ENCODE results near the gene ARID1A. TPM values are rescaled to one million over a fixed set of nuclear protein-coding genes. Genes with fewer than 3 reads are reported as not detected.

ARID1A gene
- total and polyA plus RNA-seq, 9 donors = 27.6 to 102 (median 62.1) TPM

DNA sequence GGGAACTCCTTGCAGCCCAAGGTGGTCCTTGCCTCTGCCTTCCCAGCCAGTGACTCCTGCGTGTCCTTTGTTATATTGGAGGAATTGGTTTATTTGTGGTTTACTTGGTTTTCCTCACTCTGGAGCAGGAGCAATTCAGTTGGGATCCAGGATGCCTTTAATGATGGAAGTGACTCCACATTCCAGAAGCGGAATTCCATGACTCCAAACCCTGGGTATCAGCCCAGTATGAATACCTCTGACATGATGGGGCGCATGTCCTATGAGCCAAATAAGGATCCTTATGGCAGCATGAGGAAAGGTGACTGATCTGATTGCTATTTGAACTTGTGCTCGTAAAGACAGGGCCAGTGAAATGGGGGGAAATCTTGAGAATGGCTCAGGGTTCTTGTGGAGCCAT lies 76.9 kb downstream of the ARID1A start:
- H3K27me3 ChIP-seq = no peaks in the 10 kb centered on the region
- WGBS, 3 donors = 82 to 89% (median 88%) methylated on average over 4 of the region's 4 CpGs
- no peak overlapping the region for H3K4me3 ChIP-seq
- no peak for TF ChIP-seq CTCF (IDR thresholded peaks at IDR 0.05)
- TF ChIP-seq EP300 (IDR thresholded peaks at IDR 0.05) = peak; percentile 9
- H3K4me1 ChIP-seq (ENCODE audit: insufficient read depth) = peaks cover 22% of the 10 kb centered on the region
- intact Hi-C loops (cut with DNase I) = no loop called here
- H3K27ac ChIP-seq = no peak overlapping the region
- H3K9me3 ChIP-seq = no peaks in the 10 kb centered on the region
- DNase-seq = no peak
- H3K36me3 ChIP-seq = no peaks in the 10 kb centered on the region

DNA sequence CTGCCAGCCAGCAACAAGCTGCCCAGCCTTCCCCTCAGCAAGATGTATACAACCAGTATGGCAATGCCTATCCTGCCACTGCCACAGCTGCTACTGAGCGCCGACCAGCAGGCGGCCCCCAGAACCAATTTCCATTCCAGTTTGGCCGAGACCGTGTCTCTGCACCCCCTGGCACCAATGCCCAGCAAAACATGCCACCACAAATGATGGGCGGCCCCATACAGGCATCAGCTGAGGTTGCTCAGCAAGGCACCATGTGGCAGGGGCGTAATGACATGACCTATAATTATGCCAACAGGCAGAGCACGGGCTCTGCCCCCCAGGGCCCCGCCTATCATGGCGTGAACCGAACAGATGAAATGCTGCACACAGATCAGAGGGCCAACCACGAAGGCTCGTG lies 78.6 kb downstream of the ARID1A start:
- no peak for DNase-seq
- no peaks in the 10 kb centered on the region for H3K27me3 ChIP-seq
- peaks cover 11% of the 10 kb centered on the region for H3K4me1 ChIP-seq (ENCODE audit: insufficient read depth)
- no peaks in the 10 kb centered on the region for H3K36me3 ChIP-seq
- H3K4me3 ChIP-seq = no peak overlapping the region
- WGBS, 3 donors = 95 to 96% (median 96%) methylated on average over 13 of the region's 13 CpGs
- H3K9me3 ChIP-seq = no peaks in the 10 kb centered on the region
- TF ChIP-seq EP300 (IDR thresholded peaks at IDR 0.05) (no peak), CTCF (IDR thresholded peaks at IDR 0.05) (no peak), POLR2A (IDR thresholded peaks at IDR 0.05) (no peak)
- intact Hi-C loops (cut with DNase I) = no loop called here
- no peak overlapping the region for H3K27ac ChIP-seq

DNA sequence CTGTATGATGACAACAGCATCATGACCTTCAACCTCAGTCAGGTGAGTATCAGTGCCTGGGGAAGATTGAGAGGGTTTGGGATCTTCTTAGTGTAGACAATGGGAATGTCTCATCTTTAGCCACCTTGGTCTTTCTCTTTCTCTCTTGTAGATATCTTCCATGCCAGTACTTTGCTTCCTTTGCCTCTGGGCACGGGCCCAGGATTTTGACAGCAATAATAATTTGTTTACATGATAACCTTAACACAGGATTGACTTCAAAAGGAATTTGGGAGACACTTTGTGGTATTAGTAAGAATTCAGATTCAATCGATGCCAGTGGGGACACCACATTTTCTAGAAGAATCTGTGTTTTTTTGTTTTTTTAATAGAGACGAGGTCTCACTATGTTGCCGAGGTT lies 79.9 kb downstream of the ARID1A start:
- Histone ChIP-seq H3K9me3 (no peaks in the 10 kb centered on the region), H3K27me3 (no peaks in the 10 kb centered on the region), H3K4me1 (ENCODE audit: insufficient read depth) (peaks cover 14% of the 10 kb centered on the region), H3K4me3 (no peak overlapping the region), H3K27ac (peak overlapping the region in 1 of 2 donors; percentile 6), H3K36me3 (no peaks in the 10 kb centered on the region)
- no peak for TF ChIP-seq POLR2A (IDR thresholded peaks at IDR 0.05)
- no peak for DNase-seq
- 44 to 55% (median 50%) methylated on average over 4 of the region's 4 CpGs for WGBS, 3 donors
- intact Hi-C loops (cut with DNase I) = no loop called here

GRCh38 chr1:26779098-26779668 lies 83.4 kb downstream of the ARID1A start:
- Histone ChIP-seq H3K36me3 (no peaks in the 10 kb centered on the region), H3K4me3 (no peak overlapping the region), H3K9me3 (no peaks in the 10 kb centered on the region), H3K27ac (no peak overlapping the region), H3K4me1 (ENCODE audit: insufficient read depth) (peaks cover 16% of the 10 kb centered on the region), H3K27me3 (no peaks in the 10 kb centered on the region)
- intact Hi-C loops (cut with DNase I) = no loop called here
- TF ChIP-seq CTCF (IDR thresholded peaks at IDR 0.05) = no peak
- no peak for TF ChIP-seq EP300 (IDR thresholded peaks at IDR 0.05)
- TF ChIP-seq POLR2A (IDR thresholded peaks at IDR 0.05) = no peak
- DNase-seq = no peak
- WGBS, 3 donors = 76 to 80% (median 79%) methylated on average over 11 of the region's 11 CpGs

GRCh38 chr1:26780344-26780957 lies 84.6 kb downstream of the ARID1A start:
- intact Hi-C loops (cut with DNase I) = loop anchor here in 2 of 4 donors (10.0 kb wide), 1 partner anchor 56 kb away; no protein-coding TSS in a partner anchor
- Histone ChIP-seq H3K4me3 (no peak overlapping the region), H3K27me3 (no peaks in the 10 kb centered on the region), H3K27ac (no peak overlapping the region), H3K36me3 (no peaks in the 10 kb centered on the region), H3K4me1 (ENCODE audit: insufficient read depth) (peaks cover 25% of the 10 kb centered on the region), H3K9me3 (no peaks in the 10 kb centered on the region)
- WGBS, 3 donors = 82 to 89% (median 85%) methylated on average over 18 to 21 of the region's 21 CpGs
- TF ChIP-seq CTCF (IDR thresholded peaks at IDR 0.05) = no peak
- TF ChIP-seq POLR2A (IDR thresholded peaks at IDR 0.05) = no peak
- DNase-seq = peak in 1 of 5 donors; percentile 18

Data from ovary (tissue), 9 donors.